HG03457 (cell line): ENCODE data around the gene FAM229A.
"Not testable (repeated sequence)": the region's sequence is repeated elsewhere in the genome, so short reads cannot be mapped to it uniquely, and the experiment has no call there.

Source experiments
- ATAC-seq: cut with Tn5 transposase; IDR thresholded peaks from one replicate; pipeline ENCODE4 v1.9.1; 2021; ENCODE audit warnings: moderate number of reproducible peaks; ENCODE audit not compliant: unreplicated experiment

FAM229A gene

DNA sequence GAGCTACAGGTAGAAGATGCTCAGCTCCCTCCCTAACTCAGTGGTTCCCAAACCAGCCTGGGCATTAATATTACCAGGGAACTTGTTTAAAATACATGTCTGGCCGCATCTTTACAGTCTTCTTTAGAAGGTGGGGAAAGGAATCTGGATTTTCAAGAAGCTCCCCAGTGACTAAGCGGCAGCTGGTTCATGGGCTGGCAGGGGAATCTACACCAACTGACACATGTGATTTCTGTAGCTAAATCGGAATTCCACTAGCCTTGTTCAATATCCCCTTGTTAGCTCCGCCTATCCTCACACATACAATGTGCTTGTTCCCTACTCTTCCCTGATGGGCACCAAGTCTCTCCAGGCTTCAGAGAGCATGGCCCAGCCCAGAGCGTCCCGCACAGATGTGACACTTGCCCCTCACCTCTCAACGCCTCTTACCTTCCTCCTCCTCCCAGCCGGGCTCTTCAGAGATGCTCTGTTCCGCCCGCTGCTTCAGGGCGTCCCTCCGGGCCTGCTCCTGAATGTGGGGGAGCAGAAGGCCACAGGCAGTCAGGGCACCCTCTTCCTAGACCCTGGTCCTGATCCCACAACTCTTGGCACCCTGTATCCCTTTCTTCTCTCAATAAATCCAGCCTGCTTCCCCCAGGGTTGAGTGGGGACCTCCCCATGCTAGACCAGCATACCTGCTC lies 15.4 kb upstream of the FAM229A start:
- ATAC-seq = no peak

DNA sequence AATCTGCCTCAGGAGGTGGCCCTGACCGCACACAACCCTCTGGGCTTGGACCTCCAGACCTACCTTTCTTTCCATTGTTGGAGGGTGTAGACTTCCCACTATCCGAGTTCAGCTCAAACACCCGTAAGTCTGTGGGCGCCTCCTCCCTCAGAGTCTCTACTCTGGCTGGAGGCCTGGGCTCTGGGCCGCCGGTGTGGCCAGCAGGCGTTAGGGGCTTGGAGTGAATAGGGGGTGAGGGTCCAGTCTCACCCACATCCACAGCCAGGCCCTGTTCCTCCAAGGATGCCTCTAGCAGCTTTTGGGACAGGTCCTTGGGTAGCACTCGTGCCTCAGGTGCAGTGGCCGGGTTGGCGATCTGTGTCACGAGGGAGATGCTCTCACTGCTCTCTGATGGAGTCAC lies 13.9 kb upstream of the FAM229A start:
- no peak for ATAC-seq

GRCh38 chr1:32373996-32374592 lies 11.8 kb upstream of the FAM229A start:
- no peak for ATAC-seq

GRCh38 chr1:32372149-32372756 lies 10.0 kb upstream of the FAM229A start:
- ATAC-seq = no peak

DNA sequence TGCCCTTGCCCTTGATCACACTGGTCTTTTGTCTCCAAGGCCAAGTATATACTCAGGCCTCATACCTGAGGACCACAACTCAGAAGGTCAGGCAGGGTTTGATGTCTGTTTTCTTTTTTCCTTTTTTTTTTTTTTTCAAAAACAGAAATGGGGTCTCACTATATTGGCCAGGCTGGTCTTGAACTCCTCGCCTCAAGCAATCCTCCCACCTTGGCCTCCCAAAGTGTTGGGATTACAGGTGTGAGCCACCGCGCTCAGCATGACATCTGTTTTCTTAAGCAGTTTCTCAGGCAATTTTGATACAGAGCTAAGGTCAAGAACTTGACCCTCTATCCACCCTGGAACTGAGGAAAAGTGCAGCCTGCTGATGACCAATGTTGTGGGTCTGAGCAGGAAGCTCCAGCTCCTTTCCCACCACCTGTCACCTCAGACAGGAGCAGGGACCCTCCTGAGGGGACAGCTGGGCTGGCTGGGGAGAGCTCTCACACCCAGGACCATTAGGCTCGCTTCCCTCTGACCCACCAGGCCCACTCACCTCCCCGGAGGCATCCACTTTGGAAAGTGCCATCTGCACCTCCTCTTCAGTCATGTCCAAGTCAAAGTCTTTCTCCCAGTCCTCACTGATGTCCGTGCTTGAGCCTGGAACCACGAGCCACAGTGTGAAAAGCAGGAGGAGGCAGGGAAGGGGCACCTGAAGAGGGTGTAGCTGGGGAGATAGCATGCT lies 5.8 kb upstream of the FAM229A start:
- ATAC-seq = no peak

GRCh38 chr1:32365445-32365844 lies 3.2 kb upstream of the FAM229A start:
- ATAC-seq = no peak

DNA sequence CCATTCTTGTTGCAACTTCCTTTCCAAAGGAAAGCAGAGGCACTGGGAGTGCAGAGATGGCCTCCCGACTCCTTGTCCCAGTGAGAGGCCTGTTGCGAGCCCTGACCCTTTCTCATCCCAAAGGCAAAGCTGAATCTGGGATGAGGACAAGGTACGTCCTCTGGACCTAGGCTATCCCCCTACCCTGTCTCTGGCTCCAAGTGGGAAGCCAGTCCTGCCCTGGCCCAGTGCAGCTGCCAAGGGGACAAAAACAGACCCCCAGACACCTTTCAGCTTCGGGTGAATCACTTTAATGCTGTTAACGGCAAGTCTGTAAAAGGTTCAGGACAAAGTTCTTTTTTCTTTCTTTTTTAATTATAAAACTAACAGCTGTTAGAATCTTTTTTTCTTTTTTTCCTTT lies 2.6 kb upstream of the FAM229A start:
- ATAC-seq = no peak

DNA sequence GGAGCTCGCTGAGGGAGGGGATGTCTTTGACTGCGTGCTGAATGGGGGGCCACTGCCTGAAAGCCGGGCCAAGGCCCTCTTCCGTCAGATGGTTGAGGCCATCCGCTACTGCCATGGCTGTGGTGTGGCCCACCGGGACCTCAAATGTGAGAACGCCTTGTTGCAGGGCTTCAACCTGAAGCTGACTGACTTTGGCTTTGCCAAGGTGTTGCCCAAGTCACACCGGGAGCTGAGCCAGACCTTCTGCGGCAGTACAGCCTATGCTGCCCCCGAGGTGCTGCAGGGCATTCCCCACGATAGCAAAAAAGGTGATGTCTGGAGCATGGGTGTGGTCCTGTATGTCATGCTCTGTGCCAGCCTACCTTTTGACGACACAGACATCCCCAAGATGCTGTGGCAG lies 1.4 kb upstream of the FAM229A start:
- ATAC-seq = no peak

- no peak for ATAC-seq
These were observed 411 bp downstream of the FAM229A start for GRCh38 chr1:32361674-32362473.

DNA sequence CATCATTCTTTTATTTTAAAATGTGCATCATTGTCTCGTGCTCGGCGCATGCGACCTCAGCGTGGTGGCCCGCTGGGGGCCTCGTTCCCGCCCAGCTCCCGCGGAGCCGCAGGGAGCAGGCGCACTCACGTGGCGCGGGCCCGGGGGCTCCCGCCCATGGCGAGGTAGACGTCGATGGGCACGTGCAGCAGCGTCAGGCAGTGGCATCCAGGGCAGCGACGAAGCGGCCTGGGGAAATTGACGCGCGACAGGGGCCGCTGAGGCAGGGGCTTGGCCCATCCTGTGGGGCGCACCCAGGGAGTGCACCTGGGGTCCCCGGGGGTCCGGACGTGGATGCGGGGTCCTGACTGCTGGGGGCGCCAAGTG lies 994 bp downstream of the FAM229A start:
- no peak for ATAC-seq

- ATAC-seq = no peak
These were observed 3.9 kb downstream of the FAM229A start for GRCh38 chr1:32358435-32358834.

DNA sequence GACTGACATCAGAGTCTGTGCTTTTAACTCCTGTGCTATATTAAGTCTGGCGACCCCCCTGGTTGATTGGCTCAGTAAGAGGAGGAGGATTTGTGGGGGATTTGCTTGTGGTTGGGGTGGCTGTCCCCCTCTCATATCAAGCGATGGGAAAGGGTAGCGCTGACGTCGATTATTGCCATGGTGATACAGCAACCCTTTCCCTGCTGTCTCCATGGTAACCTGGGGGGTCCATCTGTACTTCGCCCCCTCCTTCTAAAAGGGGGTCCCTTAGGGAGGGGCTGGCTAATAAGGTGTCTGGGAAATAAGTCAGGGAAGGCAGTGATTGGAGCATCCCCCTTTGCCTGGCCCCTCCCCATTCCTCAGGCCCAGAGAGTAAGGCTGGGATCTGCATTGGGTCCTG lies 4.7 kb downstream of the FAM229A start:
- no peak for ATAC-seq

DNA sequence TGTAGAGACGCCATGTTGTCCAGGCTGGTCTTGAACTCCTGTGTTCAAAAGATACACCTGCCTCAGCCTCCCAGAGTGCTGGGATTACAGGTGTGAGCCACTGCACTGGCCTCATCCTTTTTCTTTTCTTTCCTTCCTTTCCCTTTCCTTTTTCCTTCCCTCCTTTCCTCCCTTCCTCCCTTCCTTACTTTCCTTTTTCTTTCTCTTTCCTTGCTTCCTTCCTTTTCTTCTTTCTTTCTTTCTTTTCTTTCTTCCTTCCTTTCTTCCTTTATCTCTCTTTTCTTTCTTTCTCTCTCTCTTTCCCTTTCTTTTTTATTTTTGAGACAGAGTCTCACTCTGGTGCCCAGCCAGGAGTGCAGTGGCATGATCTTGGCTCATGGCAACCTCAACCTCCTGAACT lies 5.8 kb downstream of the FAM229A start:
- no peak for ATAC-seq

DNA sequence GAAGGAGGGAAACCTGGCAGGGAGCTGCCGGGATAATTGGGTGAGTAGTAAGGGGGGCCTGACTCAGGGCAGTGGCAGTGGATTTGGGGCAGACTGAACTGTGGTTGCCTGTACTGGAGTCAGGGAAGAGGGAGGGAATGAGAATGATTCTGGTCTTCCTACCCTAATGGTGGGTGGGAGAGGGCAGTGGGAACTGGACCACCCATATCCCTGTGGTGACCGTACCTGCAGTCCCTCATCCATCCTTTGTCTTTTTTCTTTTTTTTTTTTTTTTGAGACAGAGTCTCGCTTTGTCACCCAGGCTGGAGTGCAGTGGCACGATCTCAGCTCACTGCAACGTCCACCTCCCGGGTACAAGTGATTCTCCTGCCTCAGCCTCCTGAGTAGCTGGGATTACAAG lies 6.5 kb downstream of the FAM229A start:
- not testable (repeated sequence) for ATAC-seq

DNA sequence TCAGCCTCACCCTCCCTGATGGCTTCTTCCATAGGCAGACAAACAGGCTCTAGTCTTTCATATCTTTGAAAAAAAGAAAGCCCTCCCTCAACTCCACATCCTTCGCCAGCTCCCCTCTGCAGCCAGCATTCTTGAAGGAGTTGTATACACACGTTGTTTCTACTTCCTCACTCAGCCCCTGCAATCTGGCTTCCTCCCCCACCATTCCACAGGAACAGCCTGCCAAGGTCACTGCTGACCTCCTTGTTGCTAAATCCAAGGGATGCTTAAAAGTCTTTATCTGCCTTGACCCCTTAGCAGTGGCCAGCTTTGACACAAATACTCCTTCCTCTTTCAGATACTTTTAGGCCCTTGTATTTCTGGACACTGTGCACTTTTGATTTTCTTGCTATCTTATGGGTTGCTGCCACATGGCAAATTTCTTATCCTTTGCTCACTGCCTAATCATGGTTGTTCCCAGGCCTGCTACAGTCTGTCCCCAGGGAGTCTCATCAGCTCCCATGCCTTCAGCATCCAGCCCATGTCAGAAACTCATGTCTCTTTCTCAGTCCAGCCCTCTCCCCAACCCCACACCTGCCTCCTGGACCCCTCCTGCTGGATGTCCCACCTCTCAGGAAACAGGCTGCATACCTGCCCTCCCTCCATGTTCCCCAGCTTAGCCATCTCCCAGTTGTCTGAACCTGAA lies 8.3 kb downstream of the FAM229A start:
- no peak for ATAC-seq

GRCh38 chr1:32353431-32353830 lies 8.9 kb downstream of the FAM229A start:
- ATAC-seq = no peak

- ATAC-seq = no peak
These were observed 9.4 kb downstream of the FAM229A start for GRCh38 chr1:32352831-32353383.

- ATAC-seq = no peak
These were observed 10.0 kb downstream of the FAM229A start for GRCh38 chr1:32352239-32352745.

DNA sequence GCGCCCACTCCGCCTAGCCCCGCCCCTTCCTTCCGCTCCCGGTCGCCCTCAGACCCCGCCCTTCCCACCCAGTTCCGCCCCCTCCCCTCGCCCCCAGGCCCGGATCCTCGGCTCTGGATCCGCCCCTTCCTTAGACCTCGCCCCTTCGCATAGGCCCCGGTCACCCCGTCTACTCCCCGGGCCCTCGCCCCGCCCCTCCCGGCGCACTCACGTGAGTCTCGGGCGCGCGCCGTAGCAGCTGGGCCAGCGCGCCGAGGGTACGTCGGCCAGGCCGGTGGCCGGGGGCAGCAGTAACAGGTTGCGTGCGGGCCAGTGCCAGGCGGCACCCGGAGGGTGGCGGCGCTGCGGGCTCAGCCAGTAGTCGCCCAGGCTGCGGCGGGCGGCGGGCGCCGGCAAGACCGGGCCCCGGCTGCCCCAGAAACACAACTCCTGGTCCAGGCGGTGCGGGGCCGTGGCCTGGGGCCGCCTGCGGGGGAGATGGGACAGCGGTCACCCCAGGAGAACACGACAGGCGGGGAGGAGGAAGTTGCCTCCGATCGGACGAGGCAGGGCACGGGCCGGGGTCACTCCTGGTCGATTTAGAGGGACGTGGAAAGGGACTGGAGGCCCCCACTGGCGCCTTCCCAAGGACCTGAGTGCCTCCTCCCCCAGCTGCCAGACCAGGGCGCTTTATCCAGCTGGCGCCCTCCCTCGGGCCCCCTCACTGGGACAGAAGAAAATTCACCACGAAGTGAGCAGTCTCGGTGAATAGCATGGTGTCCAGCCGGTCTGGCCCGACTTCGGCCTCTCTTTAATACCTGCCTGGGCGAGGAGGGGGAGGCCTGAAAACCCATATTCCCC lies 10.7 kb downstream of the FAM229A start:
- ATAC-seq = peak; percentile 56
